Adrenal gland (tissue), 5 donors: ENCODE results near the gene UPK1A.

Experiments
- POLR2A ChIP-seq, 2 donors: fragments of 450-650 bp; IDR thresholded peaks; one replicate each; pipeline ENCODE4 v1.6.1; 2017; ENCODE audit warnings: antibody characterized with exemption in 2 of 2, mild to moderate bottlenecking in 2 of 2, moderate library complexity in 1 of 2
- TF ChIP-seq, protein P1 (sequence below), 6 experiments: fragments of 450-650 bp in 4 of 6; fragments of 200-600 bp in 2 of 6; sonication (generic) in 1 of 6; IDR thresholded peaks; 1 replicate in 5 of 6; 2 replicates in 1 of 6; pipeline versions ENCODE4 v1.5.1 to v1.8.0; 2016 to 2021; ENCODE audit warnings: antibody characterized with exemption in 6 of 6, mild to moderate bottlenecking in 2 of 6, moderate library complexity in 1 of 6
- donor health status: DM: no; HTN: no; CAD: no.

DNA sequence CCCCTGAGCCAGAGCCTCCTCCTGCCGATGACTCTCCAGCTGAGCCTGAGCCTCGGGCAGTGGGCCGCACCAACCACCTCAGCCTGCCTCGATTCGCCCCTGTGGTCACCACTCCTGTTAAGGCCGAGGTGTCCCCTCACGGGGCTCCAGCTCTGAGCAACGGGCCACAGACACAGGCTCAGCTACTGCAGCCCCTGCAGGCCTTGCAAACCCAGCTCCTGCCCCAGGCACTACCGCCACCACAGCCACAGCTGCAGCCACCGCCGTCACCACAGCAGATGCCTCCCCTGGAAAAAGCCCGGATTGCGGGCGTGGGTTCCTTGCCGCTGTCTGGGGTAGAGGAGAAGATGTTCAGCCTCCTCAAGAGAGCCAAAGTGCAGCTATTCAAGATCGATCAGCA is 55.1 kb downstream of the UPK1A start:
- TF ChIP-seq, protein P1, sequence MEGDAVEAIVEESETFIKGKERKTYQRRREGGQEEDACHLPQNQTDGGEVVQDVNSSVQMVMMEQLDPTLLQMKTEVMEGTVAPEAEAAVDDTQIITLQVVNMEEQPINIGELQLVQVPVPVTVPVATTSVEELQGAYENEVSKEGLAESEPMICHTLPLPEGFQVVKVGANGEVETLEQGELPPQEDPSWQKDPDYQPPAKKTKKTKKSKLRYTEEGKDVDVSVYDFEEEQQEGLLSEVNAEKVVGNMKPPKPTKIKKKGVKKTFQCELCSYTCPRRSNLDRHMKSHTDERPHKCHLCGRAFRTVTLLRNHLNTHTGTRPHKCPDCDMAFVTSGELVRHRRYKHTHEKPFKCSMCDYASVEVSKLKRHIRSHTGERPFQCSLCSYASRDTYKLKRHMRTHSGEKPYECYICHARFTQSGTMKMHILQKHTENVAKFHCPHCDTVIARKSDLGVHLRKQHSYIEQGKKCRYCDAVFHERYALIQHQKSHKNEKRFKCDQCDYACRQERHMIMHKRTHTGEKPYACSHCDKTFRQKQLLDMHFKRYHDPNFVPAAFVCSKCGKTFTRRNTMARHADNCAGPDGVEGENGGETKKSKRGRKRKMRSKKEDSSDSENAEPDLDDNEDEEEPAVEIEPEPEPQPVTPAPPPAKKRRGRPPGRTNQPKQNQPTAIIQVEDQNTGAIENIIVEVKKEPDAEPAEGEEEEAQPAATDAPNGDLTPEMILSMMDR (IDR thresholded peaks at IDR 0.05): no peak
- TF ChIP-seq POLR2A (IDR thresholded peaks at IDR 0.05): no peak
